HG03442 (cell line): ENCODE results near the gene RBL1.
"Not testable (repeated sequence)": the region's sequence is repeated elsewhere in the genome, so short reads cannot be mapped to it uniquely, and the experiment has no call there.

Experiments used
- ATAC-seq: cut with Tn5 transposase; IDR thresholded peaks from one replicate; pipeline ENCODE4 v1.9.1; 2021; ENCODE audit warnings: mild to moderate bottlenecking, moderate library complexity; ENCODE audit not compliant: unreplicated experiment

RBL1 gene

DNA sequence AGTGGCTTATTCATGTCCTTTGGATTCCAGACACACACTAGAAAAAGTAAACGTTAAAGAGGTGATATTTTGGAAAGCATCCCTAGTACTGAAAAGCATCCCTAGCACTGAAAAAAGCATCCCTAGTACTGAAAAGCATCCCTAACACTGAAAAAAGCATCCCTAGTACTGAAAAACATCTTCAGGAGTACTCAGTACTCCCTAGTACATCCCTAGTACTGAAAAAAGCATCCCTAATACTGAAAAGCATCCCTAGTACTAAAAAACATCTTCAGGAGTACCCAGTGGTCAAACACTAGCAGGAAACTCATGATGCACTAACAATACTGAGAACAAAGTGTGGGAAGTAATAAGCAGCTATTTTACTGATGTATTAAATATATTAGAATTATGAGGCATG, 98.7 kb downstream of the RBL1 start:
- ATAC-seq, result no peak

DNA sequence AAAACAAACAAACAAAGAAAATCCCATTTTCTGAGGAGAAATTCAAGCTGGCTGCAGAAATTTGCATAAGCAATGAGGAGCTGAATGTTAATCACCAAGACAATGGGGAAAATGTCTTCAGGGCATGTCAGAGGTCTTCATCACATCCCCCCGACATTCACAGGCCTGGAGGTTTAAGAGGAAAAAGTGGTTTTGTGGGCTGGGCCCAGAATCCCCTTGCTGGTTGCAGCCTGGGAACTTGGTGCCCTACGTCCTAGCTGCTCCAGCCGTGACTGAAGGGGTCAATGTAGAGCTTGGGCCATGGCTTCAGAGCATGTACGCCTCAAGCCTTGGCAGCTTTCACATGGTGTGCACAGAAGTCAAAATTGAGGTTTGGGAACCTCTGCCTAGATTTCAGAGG, 101.6 kb downstream of the RBL1 start:
- ATAC-seq, result not testable (repeated sequence)

DNA sequence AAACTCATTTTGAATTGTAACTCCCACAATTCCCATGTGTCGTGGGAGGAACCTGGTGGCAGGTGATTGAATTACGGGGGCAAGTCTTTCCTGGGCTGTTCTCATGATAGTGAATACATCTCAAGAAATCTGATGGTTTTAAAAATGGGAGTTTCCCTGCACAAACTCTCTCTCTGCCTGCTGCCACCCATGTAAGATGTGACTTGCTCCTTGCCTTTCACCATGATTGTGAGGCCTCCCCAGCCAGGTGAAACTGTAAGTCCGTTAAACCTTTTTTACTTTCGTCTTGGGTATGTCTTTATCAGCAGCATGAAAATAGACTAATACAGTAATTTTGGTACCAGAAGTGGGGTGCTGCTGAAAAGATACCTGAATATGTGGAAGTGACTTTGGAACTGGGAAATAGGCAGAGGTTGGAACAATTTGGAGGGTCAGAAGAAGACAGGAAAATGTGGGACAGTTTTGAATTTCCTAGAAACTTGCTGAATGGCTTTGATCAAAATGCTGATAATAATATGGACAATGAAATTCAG, 102.9 kb downstream of the RBL1 start:
- no peak for ATAC-seq

DNA sequence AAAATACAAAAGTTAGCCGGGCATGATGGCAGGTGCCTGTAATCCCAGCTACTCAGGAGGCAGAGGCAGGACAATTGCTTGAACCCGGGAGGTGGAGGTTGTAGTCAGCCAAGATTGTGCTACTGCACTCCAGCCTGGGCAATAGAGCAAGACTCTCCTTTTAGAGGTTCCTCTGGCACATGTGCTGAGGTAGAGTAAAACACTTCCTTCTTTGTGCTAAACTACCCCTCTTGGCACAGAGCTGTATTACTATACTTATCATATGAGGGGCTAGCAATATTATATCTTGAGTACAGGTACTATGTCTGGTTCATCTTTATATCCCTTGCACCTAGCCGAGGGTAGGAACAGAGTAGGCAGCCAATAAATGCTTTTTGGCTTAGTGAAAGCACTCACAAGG, 104.1 kb downstream of the RBL1 start:
- ATAC-seq, result no peak

DNA sequence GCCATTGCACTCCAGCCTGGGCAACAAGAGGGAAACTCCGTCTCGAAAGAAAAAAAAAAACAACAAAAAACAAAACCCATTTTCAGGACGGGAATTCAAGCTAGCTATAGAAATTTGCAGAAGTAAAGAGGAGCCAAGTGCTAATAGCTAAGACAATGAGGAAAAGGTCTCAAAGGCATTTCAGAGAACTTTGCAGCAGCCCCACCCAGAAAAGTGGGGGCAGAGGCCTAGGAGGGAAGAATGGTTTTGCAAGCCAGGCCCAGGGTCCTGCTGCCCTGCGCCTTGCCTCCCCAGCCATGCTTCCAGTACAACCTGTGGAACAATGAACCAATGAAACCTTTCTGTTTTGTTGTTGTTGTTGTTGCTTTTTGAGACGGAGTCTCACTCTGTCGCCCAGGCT, 106.0 kb downstream of the RBL1 start:
- no peak for ATAC-seq

DNA sequence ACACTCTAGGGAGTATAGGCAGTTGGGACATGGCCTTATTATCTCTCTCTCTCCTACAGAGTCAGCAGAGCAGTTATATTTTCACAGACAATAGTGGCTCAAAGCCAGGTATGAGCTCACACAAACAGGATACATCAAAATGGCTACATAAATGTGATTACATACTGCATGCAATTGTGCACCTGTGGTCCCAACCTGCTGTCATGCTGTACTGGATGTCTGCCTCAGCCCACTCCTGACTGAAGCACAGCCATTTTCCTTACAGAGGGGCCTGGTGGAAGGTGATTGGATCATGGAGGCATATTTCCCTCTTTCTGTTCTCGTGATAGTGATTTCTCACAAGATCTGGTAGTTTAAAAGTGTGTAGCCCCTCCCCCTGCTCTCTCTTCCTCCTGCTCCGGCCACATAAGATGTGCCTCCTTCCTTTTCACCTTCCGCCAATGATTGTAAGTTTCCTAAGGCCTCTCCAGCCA, 107.3 kb downstream of the RBL1 start:
- no peak for ATAC-seq

DNA sequence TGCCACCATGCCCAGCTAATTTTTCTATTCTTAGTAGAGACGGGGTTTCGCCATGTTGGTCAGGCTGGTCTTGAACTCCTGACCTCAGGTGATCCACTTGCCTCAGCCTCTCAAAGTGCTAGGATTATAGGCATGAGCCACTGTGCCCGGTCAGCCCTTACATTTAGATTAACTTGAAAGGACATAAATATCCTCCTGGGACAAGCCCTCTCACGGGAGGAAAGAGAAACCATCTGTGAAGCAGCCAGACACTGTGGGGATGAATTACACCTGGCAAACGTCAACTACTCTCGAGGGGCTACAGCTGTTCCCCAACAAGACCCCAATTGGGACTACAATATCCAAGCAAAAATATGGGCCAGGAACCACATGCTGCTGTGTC, 111.5 kb downstream of the RBL1 start:
- ATAC-seq, result no peak

DNA sequence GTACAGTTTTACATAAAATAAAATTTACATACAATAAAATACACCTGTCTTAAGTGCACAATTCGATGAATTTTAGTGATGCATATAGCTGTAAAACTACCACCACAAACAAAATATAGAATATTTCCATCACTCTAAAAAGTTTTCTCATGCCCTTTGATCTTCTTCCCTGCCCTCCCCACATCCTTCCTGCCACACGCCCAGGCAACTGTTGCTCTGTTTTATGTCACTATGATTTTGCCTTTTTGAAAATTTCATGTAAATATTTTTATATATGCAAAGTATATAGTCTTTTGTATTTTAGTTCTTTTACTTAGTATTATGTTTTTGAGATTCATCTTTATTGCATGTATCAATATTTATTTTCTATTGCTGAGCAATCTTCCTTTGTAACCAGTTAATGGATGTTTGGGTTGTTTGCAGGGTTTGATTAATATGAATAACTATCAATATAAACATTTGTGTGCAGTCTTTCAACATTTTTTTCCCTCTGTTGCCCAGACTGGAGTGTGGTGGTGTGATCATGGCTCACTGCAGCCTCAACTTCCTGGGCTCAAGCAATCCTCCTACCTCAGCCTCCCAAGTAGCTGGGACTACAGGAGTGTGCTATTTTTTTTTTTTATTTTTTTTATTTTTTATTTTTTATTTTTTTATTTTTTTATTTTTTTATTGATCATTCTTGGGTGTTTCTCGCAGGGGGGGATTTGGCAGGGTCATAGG, 120.5 kb downstream of the RBL1 start:
- ATAC-seq, result no peak

DNA sequence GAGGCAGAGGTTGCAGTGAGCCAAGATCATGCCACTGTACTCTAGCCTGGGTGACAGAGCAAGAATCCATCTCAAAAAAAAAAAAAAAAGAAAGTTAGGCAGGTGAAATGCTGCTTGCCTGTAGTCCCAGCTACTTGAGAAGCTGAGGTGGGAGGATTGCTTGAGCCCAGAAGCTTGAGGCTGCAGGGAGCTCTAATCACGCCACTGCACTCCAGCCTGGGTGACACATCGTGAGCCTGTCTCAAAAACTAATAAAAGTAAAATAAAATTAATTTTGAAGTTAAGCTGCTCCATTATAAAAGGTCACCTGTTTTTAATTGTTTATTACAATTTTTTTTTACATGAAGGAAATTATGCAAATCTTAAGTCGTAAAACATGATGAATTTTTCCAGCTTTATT, 121.1 kb downstream of the RBL1 start:
- ATAC-seq, result no peak

DNA sequence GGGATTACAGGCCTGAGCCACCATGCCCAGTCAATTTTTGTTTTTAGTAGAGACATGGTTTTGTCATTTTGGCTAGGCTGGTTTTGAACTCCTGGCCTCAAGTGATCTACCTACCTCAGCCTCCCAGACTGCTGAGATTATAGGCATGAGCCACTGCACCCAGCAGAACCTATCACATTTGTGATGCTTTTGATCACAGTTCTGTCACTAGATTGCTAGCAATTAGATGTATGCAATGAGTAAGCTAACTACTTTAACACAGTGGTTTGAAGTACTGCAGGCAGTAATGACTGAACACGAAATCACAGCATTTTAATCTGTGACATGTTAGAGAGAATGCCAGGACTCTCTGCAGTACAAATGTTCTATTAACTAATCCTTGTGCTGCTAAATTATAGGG, 124.7 kb downstream of the RBL1 start:
- no peak for ATAC-seq

DNA sequence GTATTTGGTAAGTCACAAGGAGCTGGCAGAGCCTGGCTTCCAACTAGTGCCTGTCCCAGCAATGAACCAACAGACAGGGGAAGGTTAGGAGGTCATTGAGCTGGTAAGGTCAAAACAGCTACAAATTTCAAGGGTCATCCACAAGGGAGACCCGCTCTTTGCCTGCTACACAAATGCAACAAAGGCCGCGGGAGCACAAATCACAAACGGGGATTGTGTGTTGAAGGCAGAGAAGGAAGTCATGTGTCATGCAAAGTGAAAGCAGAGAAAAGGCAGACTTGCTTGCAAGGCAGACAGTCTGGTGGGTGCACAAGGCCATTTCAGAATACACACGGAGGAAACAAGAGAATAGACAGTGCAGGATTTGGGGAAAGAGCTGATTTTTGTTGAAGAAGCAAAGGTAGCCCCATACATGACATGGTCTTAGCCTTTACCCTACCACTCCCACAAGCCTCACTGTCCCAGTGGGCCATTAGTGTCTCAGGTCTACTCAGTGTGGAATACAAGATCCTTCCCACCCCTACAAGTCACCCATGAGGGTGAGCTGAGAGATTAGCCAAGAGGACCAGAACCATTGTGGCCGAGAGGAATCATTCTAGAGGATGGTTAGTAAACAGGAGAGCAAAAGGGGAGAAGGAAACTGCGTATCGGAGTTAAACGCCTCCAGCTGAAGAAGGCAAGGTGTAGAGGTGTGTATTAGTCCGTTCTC, 126.2 kb downstream of the RBL1 start:
- no peak for ATAC-seq

DNA sequence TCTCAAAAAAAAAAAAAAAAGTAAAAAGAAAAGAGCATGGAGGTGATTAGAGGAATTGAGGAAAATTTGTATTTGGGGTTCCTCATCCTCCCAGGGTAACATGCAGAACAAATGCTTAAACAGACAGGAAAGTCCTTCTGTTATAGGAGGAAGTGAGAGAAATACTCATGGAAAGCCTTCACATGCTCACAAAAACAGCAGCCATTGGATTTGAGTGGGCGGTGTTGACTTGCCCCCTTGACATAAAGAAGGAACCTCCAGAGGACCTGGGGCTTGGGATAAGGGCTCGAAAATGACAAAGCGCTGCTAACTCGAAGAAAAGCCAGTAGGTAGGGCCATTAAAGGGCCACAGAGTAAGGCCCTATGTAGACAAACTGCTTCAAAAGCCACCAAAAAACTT, 126.7 kb downstream of the RBL1 start:
- no peak for ATAC-seq

DNA sequence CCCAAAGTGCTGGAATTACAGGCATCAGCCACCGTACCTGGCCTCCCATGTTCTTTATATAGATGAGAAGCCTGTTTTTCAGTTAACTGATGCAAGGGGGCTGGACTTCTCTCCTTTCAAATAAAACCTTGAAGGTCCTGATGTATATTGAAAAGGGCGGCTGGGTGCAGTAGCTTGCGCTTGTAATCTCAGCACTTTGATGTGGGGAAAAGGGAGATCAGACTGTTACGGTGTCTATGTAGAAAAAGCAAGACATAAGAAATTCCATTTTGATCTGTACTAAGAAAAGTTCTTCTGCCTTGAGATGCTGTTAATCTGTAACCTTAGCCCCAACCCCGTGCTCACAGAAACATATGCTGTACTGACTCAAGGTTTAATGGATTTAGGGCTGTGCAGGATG, 128.2 kb downstream of the RBL1 start:
- no peak for ATAC-seq

DNA sequence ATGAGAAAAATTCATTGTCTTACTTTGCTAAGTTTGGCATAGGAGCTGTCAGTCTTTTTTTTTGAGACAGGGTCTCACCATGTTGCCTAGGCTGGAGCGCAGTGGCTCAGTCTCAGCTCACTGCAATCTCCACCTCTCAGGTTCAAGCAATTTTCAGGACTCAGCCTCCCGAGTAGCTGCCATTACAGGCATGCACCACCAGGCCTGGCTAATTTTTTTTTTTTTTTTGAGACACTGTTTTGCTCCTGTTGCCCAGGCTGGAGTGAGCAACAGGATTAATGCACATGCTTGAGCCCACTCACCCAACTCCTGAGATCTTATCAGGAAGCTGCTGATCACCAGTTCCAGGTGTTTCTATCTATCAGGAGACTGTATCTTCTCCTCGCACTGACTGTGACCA, 128.8 kb downstream of the RBL1 start:
- not testable (repeated sequence) for ATAC-seq

DNA sequence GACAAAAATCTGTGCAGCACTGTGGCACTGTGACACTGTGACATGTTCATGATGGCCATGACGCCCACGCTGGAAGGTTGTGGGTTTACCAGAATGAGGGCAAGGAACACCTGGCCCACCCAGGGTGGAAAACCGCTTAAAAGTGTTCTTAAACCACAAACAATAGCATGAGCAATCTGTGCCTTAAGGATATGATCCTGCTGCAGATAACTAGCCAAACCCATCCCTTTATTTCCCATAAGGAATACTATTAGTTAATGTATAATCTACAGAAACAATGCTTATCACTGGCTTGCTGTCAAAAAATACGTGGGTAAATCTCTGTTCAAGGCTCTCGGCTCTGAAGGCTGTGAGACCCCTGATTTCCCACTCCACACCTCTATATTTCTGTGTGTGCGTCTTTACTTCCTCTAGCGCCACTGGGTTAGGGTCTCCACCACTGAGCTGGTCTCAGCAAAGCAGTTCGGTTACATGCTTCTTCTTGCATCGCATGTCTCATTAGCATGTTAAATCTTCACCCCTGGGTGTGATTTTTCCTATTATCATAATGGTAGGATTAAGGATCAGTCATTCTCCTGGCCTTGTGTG, 133.3 kb downstream of the RBL1 start:
- not testable (repeated sequence) for ATAC-seq

DNA sequence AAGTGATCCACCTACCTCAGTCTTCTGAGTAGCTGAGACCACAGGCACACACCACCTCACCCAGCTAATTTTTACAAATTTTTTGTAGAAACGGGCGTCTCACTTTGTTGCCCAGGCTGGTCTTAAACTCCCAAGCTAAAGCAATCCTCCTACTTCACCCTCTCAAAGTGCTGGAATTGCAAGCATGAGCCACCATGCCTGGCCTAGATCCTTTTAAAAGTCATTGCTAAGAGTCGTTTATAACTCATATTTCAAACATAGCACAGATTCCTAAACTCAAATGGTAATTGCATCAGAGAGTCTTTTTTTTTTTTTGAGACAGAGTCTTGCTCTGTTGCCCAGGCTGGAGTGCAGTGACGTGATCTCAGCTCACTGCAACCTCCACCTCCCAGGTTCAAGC, 136.6 kb downstream of the RBL1 start:
- no peak for ATAC-seq

DNA sequence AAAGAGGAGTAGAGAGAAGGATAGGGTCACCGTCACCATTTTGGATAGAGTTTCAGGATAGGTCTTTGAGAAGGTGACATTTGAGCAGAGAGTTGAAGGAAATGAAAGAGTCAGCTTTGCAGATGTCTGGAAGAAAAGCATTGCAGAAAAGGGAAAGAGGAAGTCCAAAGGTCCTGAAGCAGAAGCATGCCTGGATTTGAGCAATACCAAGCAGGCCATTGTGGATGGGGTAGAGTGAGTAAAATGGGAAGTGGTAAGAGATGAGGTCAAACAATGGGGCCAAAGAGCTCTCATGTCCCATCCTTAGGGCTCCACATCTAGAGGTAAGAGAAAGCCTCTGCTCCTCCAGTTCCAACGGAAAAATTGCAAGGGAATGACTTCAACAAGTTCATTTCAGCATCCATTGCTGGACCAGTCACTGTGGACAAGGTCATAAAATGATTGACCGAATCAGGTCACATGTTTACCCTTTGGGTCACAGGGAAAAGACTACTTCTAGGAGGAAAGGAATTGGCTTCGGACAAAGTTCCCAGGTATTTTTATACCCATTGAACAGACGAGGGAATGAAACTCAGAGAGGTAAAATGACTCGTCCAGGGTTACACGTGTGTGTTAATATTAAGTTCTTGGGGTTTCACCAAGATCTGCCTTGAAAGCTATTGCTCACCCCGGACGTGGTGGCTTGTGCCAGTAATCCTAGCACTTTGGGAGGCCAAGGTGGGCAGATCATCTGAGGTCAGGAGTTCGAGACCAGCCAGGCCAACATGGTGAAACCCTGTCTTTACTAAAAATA, 137.7 kb downstream of the RBL1 start:
- ATAC-seq, result no peak

DNA sequence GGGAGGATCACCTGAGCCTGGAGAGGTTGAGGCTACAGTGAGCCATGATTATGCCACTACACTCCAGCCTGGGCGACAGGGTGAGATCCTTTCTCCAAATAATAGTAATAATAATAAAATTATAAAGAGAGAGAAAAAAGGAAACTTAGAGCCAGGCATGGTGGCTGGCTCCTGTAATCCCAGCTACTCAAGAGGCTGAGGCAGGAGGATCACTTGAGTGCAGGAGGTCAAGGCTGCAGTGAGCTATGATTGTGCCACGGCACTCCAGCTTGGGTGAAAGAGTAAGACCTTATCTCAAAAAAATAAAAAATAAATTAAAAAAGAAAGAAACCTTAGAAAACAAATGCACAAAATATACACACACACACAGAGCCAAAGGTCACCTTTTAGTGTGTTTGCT, 139.1 kb downstream of the RBL1 start:
- ATAC-seq, result no peak

DNA sequence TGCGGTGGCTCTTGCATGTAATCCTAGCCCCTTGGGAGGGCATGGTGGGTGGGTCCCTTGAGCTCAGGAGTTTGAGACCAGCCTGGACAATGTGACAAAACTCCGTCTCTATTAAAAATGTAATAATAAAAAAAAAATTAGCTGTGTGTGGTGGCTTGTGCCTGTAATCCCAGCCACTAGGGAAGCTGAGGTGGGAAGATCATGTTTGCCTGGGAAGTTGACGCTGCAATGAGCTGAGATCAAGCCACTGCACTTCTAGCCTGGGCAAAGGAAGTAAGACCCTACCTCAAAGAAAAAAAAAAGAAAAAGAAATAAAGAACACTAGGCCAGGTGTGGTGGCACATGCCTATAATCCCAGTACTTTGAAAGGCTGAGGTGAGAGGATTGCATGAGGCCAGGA, 139.8 kb downstream of the RBL1 start:
- ATAC-seq, result no peak

DNA sequence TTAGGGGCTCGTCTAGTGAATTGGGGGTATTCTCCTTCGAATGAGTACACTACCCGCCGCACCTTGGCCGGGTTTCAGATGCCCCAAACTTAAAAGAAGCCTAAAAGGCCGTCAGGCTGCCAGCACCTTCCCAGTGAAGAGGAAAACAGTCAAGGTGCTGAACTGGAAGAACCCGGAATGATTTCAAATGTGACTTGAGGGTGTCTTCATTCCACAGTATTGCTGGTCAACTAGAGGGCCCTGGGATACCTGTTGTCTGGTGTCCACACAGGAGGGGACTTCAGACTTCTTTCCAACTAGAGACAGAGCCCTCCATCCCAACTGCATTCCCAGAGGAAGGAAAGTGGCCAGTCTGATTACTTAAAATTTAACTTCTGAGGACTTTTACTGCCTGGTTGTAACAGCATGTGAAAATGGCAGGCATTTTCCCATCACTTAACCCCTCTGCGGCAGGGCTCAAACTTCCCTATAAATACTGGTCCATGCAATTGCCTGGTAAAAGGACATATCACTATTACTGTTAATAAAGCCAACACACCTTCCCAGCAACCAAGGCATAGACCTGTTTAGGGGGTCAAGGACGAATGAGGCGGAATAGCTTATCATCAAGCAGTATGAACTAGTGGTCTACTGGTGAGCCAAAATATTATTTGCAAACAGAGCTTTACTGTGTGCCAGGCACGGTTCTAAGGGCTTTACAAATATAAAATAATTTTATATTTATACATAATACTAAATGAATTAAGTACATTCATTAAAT, 143.6 kb downstream of the RBL1 start:
- no peak for ATAC-seq
